Measurements from ENCODE around the gene SORCS2. TPM values are rescaled to one million over a fixed set of nuclear protein-coding genes. Genes with fewer than 3 reads are reported as not detected.

SORCS2 gene
- total RNA-seq, 1 donor from 2014 or later, result 13.4 TPM

DNA sequence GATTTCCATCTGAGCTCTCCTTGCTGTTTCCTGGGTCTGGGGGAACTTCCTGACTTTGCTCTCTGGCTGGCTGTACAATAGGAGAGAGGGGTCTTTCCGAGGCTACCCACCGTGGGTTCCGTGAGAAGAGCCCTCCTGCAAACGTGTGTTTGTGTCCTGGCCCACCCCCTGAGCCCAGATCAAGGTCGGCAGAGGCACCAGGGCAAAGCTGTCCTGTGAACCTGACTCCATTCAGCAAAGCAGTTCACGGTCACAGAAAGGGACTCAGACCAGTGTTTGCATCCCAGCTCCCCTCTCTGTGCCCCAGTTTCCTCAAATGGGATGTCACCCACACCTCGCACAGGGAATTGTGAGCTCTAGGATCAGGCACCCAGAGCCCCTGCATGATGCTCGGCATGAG, 339.7 kb downstream of the SORCS2 start:
- DNase-seq, result no peak

DNA sequence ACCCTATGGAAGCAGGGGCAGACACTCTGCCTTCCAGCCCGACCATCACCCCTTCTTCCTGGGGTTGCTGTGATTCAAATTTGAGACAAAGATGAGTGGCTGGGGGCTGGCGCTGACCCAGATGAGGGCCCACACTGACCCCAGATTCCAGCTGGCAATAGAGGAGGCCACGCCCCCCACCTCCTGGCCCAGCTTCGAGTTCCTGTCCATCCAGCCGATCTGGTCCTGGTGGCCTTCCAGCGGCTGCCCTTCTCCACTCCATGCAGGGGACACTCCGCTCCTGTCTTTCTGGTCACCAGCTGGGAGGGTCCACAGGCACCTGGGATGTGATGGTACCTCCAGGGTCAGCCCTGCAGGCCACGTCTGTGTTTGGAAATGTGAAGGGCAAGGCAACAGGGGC, 340.9 kb downstream of the SORCS2 start:
- no peak for DNase-seq

DNA sequence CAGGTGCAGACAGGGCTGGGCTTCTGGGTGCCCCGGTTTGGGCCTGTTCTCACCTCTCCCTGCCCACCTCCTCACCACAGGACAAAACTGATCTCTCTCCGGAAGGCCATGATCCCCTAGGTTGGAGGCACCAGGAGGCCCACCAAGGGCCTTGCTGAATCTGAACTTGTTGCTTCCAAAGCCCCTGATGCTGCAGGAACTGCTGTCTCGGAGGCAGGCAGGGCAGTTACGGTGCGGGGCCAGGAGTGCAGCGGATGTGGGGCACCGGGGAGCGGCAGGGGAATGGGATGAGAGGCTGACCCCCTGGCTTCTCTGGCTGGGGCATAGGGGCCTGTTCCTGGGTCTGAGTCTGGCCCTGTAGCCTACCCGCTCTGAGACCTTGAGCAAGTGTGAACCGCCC, 342.8 kb downstream of the SORCS2 start:
- DNase-seq, result no peak

DNA sequence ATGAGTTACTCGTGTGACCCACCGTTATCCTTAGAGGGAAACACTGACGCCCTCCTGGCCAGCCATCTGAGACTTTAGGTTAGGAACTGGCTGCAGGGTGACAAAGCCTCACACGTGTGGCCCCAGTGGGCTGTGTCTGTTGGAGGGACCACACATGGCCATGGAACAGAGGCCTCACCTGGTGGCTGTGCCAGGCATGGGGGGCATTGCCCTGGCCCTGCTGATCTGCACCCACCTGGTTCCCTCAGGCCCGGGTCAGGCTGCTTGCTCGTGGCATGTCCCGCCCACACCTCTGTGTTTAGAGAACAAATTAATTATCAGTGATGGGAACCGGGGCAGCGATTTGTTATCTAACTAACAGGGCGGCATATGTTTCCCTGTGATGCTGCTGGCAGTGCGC, 343.3 kb downstream of the SORCS2 start:
- no peak for DNase-seq

DNA sequence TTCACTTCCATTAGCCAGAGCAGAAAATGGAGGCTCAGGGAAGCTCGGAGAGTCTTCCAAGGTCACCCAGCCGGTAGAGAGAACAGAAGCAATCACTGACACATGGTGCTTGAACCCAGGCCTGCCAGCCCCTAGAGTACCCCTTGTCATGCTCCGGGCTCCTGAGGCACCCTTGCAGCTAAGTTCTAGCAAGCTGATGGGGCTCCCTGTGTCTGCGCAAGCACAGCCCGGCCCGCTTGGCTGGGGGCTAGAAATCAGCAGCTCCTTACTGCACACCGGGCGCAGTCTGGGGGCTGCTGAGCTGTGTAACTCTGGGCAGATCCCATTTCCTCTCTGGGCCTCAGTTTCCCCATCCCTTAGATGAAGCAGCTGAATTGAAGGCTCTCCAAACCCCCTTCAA, 344.5 kb downstream of the SORCS2 start:
- DNase-seq, result no peak

DNA sequence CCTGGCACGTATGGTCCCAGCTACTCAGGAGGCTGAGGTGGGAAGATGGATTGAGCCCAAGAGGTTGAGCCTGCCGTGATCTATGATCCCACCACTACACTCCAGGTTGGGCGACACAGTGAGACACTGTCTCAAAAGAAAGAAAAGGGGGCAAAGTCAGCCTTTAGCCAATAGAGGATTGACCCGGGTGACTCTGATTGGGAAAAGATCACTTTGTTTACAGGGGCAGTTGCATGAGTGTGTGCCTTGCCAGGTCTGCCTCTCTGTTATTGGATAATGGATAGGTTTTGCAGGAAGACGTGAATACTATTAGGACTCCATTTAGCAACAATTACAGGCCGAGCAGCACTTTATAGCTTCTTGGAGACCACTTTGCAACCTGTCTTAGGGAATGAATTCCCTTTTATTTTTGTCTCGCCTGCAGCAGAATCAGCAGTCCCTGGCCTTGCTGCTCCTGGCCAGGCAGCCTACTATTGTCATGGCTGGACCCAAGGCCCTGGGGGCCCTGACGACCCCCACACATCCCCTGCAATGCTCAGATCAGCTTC, 345.6 kb downstream of the SORCS2 start:
- DNase-seq, result no peak

DNA sequence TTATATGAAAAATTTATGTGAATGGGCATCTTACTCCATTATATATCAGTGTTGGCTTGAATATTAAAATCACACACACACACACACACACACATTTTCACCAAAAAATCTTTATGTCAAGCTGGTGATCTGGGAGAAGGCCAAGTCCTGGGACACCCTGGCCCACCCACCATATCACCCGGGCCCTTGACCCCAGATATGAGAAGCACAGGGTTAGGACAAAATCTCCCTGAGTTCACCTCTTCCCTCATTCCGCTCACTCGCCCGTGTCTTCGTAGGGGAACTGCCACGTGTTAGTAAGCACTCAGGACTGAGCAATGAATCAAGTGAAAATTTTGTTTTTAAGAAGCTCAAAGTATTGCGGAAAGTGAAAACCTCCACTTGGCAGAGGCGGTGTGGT, 346.2 kb downstream of the SORCS2 start:
- DNase-seq, result no peak

DNA sequence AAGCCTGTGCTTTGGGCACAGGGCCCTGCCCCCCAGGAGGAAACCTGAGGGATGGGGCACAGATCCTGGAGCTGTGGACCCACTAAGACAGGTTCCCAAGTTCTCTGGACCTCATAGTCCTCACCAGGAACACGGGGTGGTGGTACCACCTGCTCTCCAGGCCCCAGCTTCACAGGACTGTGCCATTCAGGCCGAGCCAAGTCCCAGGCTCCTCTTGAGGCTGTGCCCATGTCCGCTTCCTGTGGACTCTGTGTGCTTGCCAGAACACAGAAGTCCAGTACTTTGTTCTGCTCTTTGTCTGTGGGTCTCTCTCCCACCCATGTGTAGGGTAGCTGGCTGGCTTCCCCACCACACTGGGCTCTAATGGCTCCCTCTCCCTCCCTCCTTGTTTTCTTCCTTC, 346.8 kb downstream of the SORCS2 start:
- no peak for DNase-seq

DNA sequence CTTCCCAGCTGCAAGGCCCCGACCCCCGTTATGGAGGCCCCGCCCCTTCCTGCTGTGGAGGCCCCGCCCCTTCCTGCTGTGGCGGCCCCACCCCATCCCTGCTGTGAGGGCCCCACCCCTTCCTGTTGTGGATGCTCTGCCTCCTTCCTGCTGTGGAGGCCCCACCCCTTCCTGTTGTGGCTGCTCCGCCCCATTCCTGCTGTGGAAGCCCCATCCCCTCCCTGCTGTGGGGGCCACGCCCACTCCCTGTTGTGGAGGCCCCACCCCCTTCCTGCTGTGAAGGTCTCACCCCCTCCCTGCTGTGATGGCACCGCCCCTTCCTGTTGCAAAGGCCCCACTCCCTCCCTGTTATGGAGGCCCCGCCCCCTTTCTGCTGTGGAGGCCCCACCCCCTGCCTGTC, 347.3 kb downstream of the SORCS2 start:
- no peak for DNase-seq

DNA sequence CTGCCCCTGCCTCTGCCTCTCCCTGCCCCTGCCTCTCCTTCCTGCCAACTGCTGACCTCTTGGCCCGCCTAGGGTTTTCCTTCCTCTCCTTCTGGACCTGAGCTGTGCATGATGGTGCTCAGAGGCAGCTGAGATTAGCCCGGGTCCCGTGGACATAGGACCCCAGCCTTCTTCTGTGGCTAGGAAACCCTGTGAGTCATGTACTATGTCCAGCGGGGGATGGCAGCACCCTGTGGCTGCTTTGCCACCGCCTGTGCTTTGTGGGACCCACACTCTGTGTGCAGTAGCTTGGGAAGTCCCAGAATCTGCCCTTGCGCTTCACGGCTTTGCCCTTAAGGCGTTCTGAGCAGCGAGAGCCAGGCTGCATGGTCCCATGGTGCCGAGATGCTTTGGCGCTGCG, 347.9 kb downstream of the SORCS2 start:
- no peak for DNase-seq

DNA sequence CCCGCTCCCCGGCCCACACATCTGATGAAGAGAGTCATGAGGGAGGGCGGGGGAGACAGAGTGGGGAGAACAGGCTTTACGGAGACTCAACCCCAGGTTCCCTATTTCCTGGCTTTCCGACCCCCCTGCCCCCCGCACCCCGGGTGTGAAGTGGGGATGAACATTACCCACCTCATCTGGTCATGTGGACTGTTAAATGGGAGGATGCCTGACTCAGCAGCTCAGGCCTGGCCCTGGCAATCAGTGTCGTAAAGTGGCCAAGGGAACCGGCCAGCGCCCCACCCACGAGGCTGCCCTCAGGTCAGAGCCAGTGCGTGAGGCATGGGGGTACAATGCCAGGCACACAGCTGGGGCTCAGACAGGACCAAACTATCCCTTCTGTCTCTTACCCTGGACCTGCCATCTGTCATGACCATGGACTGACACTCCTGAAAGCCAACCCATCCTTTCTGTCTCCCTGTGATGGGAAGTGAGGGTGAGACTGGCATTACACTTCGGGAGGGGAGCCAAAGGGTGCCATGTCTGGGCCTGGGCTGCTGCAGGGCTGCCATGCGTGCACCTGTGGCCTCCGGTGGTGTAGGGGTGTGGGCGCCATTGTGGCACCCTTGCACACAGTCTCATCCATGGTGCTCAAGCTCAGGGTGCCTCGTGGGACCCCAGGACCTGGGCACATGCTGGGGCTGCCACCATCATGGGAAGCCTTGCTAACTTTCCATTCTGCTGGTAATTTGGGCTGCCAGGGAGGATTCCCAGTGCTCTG, 348.5 kb downstream of the SORCS2 start:
- DNase-seq, result no peak

DNA sequence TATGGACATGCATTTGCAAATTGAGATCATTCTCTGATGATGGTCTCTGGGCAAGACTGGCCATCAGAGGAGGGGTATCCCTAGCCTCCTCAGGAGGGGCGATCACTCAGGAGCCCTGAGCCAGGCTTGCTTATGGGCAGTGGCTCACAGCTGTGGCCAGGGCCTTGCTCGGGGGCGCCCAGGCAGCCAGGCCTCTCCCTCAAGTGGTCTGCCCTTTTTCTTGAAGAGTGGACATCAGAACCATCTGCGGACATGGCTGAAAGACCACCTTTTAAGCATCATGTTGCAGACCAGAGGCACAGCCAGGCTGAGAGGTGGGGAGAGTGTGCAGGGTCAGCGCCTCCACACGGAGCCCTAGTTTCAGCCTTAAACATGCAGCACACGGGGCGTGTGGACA, 349.1 kb downstream of the SORCS2 start:
- DNase-seq, result no peak

DNA sequence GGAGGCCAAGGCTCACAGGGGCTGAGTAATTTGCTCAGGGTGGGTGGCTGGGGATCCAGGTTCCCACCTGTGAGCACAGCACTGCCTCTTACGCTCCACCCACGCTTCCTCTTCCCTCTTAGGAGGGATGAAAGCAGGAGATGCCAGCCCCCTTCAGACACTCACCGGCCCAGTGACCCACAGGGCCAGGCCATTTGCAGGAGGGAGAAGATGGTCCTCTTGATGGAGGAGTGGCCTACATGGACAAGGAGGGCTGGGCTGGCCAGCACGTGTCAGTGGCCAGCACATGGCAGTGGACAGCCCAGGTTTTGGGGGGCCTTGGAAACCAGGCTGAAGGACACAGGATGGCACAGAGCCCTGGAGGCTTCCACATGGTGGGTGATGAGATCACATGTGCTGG, 350.4 kb downstream of the SORCS2 start:
- DNase-seq, result no peak

DNA sequence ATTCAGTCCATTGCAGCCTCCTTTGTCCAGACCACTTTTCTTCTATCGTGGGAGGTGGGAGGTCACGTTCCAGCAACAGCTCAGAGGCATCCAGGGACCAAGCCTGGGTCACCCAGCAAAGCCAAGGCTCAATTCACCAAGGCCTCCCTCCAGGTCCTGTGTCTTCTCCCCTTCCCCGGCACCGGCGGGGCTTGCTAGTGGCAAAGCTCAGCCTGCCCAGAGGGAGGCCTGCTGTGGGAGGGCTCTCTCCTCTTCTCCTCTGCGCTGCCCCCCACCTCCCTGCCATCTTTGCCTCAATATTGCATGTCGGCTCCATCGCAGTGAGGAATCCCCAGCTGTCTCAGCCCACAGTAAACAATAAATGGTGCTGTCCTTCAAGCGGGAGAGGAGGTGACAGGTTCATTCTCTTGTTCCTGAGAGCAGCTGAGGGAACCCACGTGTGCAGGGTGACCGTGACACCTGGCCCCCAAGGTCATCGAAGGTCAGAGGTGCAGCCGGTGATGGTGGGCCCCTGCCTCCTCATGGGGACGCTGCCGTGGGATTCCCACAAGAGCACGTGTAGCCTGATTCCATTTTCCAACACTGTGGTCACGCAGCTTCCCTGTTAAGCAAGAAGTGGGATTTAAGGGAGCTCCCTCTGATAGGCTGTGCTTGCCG, 353.9 kb downstream of the SORCS2 start:
- DNase-seq, result peak; percentile 28

DNA sequence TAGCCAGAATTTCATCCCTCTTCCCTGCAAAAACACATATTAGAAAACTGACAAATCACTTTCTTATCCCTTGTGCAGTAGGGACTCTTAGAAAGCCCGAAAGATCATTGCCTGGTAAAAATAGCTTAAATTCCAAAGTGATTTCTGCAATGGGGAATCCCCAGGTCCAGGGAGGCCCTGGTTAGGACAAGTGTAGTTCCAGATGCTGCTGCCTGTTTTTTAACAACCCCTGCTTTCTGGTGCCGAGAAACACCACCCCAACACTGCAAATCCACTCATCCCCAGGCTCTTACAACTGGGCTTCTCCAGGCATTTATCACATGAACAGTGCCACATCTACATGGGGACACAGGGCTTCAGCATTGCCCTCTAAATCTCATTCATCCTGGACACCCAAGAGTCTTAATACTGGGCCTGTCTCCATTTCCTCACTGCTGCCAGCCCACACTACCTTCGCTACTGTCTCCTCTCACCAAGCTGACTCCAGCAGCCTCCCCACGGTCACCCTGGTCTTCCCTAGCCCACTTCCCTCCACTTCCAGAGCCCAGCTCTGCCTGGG, 354.6 kb downstream of the SORCS2 start:
- DNase-seq, result peak; percentile 36

DNA sequence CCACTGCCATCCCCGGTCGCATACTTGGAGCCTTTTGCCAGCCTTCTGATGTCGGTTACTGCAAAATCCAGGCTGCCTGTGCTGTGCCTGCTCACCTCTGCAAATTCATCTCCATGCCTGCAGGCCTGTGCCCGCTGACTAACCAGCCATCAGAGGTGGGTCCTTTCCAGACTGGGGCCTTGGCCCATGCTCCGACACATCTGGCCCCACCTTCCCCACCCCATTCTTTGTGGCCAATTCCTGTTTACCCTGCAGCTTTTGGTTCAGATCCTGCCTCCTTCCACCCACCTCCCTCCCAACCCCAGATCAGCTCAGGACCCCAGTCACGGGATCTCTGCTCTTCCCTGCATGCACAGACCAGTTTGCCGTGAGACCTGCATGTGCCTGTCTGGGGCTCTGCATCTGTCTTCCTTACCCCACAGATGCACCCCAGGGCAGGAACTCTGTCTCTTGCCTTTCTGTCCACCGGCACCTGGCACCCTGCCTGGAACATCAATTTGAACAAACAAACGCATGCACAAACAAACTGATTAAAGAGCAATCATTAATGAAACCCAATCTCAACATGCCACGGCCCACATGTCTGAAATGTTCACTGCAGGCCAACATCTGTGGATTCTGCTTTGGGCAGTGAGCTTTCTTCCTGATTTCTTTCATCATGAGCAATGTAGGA, 355.2 kb downstream of the SORCS2 start:
- peak; percentile 67 for DNase-seq

DNA sequence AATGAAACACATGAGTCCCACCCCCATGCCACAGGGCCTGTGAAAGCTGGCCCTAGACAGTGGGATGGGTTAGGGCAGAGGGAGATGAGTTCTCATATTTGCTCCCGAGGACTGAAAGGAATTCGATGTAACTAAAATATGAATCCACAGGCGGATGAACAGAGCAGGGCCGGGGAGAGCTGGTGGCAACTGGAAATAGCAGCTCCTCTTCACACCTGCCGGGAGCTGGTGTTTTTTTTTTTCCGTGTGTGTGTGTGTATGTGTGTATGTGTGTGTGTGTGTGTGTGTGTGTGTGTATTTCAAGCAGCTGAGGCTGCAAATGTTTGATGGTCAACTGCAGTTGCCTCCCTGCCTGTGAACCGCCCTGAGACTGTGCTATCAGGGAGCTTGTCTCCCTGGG, 357.5 kb downstream of the SORCS2 start:
- peak; percentile 60 for DNase-seq

DNA sequence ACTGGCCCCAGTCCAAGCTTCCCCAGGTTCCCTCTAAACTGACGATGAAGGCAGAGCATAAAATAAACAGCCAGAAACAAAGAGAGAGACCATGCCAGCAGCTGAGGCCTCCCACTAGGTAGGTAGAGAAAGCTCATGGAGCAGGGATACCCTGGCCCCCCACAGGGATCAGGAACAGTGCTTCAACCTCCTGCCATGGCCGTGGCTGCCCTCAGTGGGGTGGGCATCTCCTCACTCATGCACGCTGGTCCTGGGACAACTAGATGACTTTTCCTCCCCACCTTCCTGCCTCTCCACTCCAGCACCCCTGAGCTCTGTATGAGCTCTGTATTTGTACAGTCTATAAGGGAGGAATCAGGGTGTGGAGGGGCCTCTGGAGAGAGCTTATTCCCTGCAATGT, 360.1 kb downstream of the SORCS2 start:
- DNase-seq, result no peak

DNA sequence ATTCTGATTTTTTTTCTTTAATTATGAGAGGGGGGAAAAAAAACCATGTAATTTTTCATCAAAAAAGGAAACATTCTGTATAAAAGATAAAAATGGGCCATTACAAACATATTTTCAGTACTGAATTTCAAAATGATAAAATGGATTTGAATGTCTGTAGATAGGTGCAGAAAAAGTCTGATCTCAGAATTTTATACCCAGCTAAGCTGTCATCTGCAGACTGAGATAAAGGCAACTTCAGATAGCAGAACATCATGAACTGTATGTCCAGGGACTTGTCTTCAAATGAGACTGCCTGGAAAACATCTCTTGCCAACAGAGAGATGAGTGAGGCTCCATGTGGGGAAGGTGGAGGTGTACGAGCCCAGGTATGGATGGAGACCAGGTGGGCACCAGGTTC, 360.9 kb downstream of the SORCS2 start:
- no peak for DNase-seq

DNA sequence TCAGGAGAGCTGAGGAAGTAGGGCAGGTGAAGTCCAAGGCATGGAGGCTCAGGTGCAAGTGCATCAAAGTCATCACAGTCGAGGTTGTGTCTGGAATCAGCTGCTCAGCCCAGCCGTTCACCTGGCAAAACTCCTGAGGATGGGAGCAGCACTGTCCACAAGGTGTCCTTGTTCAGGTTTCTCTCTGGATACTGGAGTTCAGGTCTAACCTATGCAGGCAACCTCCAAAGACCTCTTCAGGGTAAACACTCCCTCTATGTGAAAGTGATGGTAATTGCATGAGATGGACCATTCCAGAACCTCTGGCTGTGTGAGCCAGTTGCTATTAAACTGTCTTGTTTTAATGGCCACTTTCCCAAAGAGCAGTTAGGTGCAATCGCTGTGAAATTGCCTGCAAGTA, 362.6 kb downstream of the SORCS2 start:
- no peak for DNase-seq

DNA sequence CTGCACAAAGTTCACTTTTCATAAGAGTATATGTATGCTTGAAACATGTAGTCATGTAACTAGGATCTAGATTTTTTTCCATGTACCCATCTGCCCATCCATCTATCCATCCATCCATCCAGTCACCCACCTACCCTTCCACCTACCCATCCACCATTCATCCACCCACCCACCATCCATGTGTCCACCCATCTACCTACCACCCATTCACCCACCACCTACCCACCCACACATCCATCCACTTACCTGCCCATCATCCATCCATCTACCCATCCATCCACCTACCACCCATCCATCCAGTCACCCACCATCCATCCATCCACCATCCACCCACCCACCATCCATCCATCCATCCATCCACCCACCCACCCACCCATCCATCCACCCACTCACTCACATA, 364.2 kb downstream of the SORCS2 start:
- no peak for DNase-seq

DNA sequence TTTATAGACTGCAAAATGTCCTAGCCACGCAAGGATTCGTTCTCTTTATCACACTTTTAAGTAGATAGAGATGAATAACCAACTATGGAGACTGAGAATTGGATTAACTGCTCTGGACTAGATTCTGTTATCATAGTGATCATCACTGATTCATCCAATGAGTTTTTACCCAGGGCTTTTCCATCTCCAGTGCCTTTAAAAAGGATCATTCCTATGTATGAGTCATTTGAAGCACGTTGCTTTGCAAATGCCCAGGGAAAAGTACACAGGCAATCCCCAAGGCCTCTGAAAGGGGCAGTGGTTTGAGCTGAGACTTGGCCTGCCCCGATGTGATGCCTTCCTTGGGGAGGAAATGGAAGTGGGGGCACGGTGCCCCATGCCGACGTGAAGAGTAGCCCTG, 365.1 kb downstream of the SORCS2 start:
- DNase-seq, result no peak

DNA sequence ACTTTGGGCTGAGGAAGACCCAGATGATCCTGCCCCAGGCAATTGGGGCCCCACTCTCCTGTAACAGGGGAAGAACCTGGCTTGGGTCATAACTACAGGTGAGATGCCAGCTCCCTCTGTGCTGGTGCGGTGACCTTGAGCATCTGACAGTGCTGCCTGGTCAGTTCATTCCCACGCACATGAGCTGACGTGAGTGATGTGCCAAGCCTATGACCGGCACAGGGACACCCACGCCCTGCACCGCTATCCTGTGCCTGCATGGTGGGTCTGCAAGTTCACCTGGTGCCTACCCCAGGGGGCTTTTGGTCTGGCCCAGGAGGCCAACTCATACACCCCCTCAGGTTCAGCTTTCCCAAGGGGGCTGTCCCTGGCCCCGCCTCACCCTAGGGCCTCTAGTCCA, 366.1 kb downstream of the SORCS2 start:
- no peak for DNase-seq
